IPS-18c (cell line): ENCODE data around the gene DCDC1.
A peak's percentile ranks its signal among the peaks of the same experiment; 100 is the strongest.

ENCODE experiments used
- H3K4me3 ChIP-seq: 2 replicates; pipeline ENCODE4 v1.7.0; 2013; ENCODE audit warnings: low read depth, mild to moderate bottlenecking, low read length, moderate library complexity; ENCODE audit not compliant: insufficient read depth
- H3K9me3 ChIP-seq: one replicate; pipeline ENCODE4 v1.6.1; 2013; ENCODE audit warnings: mild to moderate bottlenecking, low read length, moderate library complexity; ENCODE audit not compliant: control insufficient read depth, insufficient read depth

DCDC1 gene, protein sequence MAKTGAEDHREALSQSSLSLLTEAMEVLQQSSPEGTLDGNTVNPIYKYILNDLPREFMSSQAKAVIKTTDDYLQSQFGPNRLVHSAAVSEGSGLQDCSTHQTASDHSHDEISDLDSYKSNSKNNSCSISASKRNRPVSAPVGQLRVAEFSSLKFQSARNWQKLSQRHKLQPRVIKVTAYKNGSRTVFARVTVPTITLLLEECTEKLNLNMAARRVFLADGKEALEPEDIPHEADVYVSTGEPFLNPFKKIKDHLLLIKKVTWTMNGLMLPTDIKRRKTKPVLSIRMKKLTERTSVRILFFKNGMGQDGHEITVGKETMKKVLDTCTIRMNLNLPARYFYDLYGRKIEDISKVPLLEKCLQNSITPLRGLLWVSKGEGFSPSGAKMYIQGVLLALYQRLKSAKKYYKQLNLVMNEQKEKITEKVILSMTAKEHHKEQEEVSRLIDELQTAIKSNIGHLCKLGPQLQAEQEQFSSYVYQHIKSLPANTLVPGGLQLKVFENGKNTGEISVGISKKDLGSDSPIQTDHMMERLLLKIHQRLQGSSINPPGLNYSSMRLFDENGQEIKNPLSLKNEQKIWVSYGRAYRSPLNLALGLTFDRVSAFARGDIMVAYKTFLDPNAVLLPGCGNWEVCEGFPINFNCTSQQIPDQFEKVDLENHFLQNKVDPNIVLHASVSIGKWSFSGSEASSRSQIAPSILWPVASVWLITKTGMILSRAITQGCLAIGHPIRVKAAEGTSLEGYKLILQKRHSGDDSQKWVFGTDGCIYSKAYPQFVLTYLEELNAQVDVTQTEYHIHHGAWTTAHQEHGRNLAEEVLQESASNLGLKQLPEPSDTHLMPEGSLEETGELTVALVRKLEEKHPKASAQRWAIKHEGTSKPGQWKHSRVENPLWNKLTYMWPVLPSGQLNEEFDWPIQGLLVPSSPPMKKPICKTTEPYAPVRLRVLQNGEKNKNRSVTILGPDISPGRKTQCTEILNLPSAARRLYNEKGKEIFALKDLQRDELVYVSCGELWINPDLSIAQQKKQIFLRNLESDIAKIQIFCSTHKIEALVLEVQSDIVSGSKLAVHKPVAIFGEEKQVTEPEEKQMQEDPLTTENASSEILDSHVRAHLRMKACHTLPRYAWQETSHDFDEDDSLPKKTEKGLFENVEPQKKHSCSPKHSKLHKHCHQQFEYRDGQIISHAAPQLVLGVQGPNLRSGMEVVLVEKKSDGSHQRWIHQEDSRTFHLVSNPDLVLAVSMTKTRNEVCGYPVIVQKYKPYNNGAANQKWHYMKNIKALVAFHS (N-terminal part only)

GRCh38 chr11:31369348-31370329 lies at the start of gene DCDC1, which contains the start of gene DNAJC24:
TSS of gene DCDC1 (minus strand) at chr11:31369739. CDS start at chr11:31328280, 41,459 bp downstream.
TSS of gene DNAJC24 (plus strand) at chr11:31369860. CDS start at chr11:31370749, 889 bp downstream.
- peak within 1 kb of the TSS; percentile 73 for H3K4me3 ChIP-seq
- no peaks in the 10 kb centered on the region for H3K9me3 ChIP-seq

- Histone ChIP-seq H3K4me3 (no peak overlapping the region), H3K9me3 (no peaks in the 10 kb centered on the region)
Observed at GRCh38 chr11:31419138-31419537, 49.6 kb upstream of the DCDC1 start.

DNA sequence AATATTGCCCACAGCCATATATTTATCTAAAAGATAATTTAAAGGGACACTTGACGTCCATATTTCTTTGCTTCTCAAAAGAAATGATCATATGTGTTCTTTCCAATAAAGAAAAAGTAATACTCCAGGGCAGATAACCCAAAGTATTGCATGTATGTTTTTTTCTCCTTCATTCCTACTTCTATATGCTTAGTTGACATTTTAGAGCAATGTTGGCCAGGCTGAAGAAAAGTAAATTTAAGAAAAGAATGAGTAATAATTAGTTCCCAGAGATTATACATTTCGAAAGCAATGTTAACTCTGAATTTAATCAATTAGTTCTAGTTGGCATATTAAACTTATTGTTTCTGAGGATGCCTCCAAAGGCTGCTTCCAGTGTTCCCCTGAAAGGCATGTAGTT lies 48.3 kb upstream of the DCDC1 start:
- no peak overlapping the region for H3K4me3 ChIP-seq
- H3K9me3 ChIP-seq: no peaks in the 10 kb centered on the region

GRCh38 chr11:31417357-31417756 lies 47.8 kb upstream of the DCDC1 start:
- H3K4me3 ChIP-seq: no peak overlapping the region
- H3K9me3 ChIP-seq: no peaks in the 10 kb centered on the region

DNA sequence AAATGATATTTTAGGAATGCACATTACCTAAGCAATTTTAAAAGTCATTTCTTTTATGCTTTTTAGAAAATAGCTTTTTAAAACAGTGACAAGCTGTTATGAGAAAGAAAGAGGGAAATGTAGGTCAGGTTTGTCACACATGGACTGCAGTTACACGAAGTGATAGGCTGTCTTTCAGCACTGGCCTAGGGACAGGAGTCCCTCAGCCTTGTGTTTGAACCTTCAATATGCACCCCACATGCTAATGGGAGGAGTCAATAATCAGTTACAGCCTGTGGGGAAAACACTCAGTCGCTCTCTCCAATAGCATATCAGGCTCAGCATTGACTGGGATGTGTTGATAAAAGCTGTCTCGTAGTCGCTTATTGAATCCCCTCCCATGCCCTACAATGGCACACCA lies 45.9 kb upstream of the DCDC1 start:
- Histone ChIP-seq H3K4me3 (no peak overlapping the region), H3K9me3 (no peaks in the 10 kb centered on the region)

GRCh38 chr11:31414338-31414737 lies 44.8 kb upstream of the DCDC1 start:
- H3K4me3 ChIP-seq: no peak overlapping the region
- no peaks in the 10 kb centered on the region for H3K9me3 ChIP-seq

DNA sequence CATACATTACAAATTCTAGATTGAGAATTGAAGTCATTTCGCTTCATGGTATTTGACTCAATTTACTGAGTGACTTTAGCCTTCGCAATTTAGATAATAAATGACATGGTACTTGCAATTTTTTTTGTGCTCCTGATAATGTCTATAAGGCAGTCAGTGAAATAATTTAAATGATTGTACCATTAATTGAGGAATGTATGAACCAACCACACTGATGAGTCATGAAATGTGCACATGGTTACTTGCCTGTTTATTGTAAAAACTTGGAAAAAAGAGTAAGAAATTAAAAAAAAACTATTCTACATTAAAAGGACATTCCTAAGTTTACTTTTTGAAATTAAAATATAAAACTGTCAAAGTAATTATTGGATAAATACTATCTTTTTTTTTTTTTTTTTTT lies 43.4 kb upstream of the DCDC1 start:
- H3K9me3 ChIP-seq: no peaks in the 10 kb centered on the region
- no peak overlapping the region for H3K4me3 ChIP-seq

DNA sequence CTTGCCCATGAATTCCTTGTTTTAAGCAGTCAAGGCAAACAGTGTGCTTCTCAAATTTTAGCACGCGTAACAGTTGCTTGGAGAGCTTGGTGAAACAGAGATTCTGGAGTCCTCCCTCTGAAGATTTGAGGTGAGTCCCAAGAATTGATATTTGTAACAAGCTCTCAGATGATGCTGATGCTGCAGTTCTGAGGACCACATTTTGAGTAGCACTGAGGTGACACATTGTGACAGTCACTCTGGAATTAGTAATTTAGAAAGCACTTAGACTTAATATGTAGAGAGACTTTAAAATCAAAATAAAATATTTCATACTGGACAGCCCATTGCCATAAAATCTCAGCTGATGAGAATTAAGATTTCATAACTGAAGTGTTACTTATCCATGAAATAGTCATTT lies 38.7 kb upstream of the DCDC1 start:
- Histone ChIP-seq H3K4me3 (no peak overlapping the region), H3K9me3 (no peaks in the 10 kb centered on the region)

DNA sequence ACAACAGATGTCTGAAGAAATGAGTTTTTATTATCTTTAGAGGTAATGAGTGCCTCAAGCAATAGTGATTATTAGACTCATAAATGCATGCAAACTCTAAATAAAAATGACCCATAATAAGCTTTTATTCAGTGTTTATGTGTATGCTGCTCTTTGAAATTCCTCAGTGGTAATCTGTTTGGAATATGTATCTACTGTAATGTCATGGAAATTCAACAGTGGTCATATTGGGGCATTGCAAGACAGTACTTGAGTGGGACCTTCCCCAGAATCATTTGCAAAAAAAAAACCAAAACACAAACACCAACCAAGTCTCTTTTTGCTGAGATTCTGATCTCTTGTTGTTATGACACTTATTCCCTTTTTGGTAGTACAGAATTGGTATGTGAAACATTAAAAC lies 35.1 kb upstream of the DCDC1 start:
- H3K9me3 ChIP-seq: no peaks in the 10 kb centered on the region
- H3K4me3 ChIP-seq: no peak overlapping the region

- Histone ChIP-seq H3K9me3 (no peaks in the 10 kb centered on the region), H3K4me3 (no peak overlapping the region)
Observed at GRCh38 chr11:31397239-31397834, 27.8 kb upstream of the DCDC1 start.

DNA sequence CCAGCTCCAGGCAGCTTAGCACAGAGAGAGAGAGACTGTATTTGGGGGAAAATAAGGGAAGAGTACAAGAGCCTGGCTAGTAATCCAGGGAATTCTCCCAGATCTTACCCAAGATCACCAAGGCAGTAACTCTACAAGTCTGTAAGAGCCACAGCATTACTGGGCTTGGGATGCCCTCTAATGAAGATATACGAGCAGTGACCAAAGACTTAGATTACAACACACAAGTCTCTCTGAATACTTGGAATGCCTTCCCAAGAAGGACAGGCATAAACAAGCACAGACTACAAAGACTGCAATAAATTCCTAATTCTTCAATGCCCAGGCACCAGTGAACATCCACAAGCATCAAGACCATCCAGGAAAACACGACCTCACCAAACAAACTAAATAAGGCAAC lies 17.8 kb upstream of the DCDC1 start:
- H3K4me3 ChIP-seq: no peak overlapping the region
- H3K9me3 ChIP-seq: peaks cover 2% of the 10 kb centered on the region

DNA sequence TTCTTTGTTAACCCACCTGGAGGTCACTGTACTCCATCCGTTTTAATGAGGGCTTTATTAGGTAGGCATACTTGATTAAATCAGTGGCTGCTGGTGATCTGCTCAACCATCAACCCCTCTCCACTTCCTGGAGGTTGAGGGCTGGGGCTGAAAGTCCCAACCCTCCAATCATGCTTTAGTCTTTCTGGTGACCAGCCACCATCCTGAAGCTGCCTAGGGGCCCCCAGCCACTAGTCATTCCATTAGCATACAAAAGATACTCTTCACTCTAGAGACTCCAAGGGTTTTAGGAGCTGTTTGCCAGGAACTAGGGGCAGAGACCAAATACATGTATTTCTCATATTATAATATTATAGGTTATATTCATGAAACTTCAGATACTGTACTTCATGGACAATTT lies 13.6 kb upstream of the DCDC1 start:
- H3K4me3 ChIP-seq: no peak overlapping the region
- peaks cover 2% of the 10 kb centered on the region for H3K9me3 ChIP-seq

GRCh38 chr11:31375879-31376278 lies 6.3 kb upstream of the DCDC1 start:
- Histone ChIP-seq H3K9me3 (no peaks in the 10 kb centered on the region), H3K4me3 (no peak overlapping the region)

- H3K9me3 ChIP-seq: no peaks in the 10 kb centered on the region
- H3K4me3 ChIP-seq: no peak overlapping the region
Observed at GRCh38 chr11:31366795-31367194, 2.7 kb downstream of the DCDC1 start.

DNA sequence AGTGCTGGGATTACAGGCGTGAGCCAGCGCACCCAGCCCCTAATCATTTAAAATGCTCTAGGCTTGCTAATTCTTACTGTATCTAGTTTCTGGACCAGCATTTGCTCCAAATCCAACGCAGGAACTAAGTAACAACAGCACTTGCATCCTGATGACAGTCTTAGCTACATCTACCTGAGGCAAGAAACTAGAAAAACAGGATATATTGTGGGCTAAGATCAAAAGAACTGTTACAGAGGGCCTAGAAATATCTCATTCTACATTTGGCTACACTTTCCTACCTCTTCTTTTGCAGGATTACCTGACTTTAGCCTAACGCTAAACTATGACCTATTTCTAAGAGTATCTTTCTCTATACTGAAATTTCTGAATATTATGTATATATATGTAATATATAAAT lies 7.8 kb downstream of the DCDC1 start:
- Histone ChIP-seq H3K9me3 (no peaks in the 10 kb centered on the region), H3K4me3 (no peak overlapping the region)

GRCh38 chr11:31355817-31356216 lies 13.7 kb downstream of the DCDC1 start:
- H3K9me3 ChIP-seq: no peaks in the 10 kb centered on the region
- no peak overlapping the region for H3K4me3 ChIP-seq
